Body of pancreas (tissue), 4 donors: ENCODE results near the gene LRRC70. TPM values are rescaled to one million over a fixed set of nuclear protein-coding genes. Genes with fewer than 3 reads are reported as not detected.
"Not testable (repeated sequence)": the region's sequence is repeated elsewhere in the genome, so short reads cannot be mapped to it uniquely, and the experiment has no call there.

ENCODE experiments used
- ATAC-seq: fragments of 150-250 bp; one replicate; pipeline ENCODE4 v1.9.1; 2016
- DNase-seq, 4 donors: peaks; one replicate each; pipeline ENCODE4 v3.0.0-alpha.2; 2019
- H3K27ac ChIP-seq, 4 donors: fragments of 200-600 bp; sonication (generic); 1 replicate in 3 of 4; 2 replicates in 1 of 4; pipeline versions ENCODE4 v1.5.1 to v1.6.1; 2016 to 2019; ENCODE audit warnings: mild to moderate bottlenecking in 1 of 4, mixed read lengths in 1 of 4, moderate library complexity in 1 of 4
- H3K27me3 ChIP-seq, 2 donors: fragments of 200-600 bp; sonication (generic); one replicate each; pipeline ENCODE4 v1.6.0; 2016; ENCODE audit warnings: mild to moderate bottlenecking in 1 of 2
- H3K36me3 ChIP-seq, 2 donors: fragments of 200-600 bp; sonication (generic); replicated peaks in 1 of 2; 2 replicates each; pipeline ENCODE4 v1.5.1; 2016; ENCODE audit warnings: low read depth in 2 of 2; ENCODE audit not compliant: insufficient read depth in 1 of 2
- H3K4me1 ChIP-seq: fragments of 200-600 bp; sonication (generic); one replicate; pipeline ENCODE4 v1.6.0; 2016
- H3K4me3 ChIP-seq, 2 donors: fragments of 200-600 bp; sonication (generic); 1 replicate in 1 of 2; 2 replicates in 1 of 2; pipeline ENCODE4 v1.5.1; 2016 to 2019
- H3K9me3 ChIP-seq, 3 donors: fragments of 200-600 bp; sonication (generic); 1 replicate in 2 of 3; 2 replicates in 1 of 3; pipeline ENCODE4 v1.5.1; 2016
- CTCF ChIP-seq, 7 experiments: fragments of 450-650 bp in 4 of 7; fragments of 200-600 bp in 3 of 7; sonication (generic) in 3 of 7; IDR thresholded peaks; one replicate each; pipeline ENCODE4 v1.5.1; 2016 to 2019; ENCODE audit warnings: antibody characterized with exemption in 7 of 7
- POLR2A ChIP-seq, 3 donors: fragments of 450-650 bp; IDR thresholded peaks; one replicate each; pipeline ENCODE4 v1.6.1; 2016; ENCODE audit warnings: antibody characterized with exemption in 3 of 3, mild to moderate bottlenecking in 2 of 3
- WGBS, 2 donors: methylation state at CpG; one replicate each; pipeline ENCODE4 v1.1.5; 2017; 5-methylcytosine and 5-hydroxymethylcytosine counted together
- intact Hi-C: fragments of 100-400 bp; cut with DNase I; formaldehyde crosslinking; loops from one replicate; pipeline ENCODE4 v1.15.1; 2023
- total RNA-seq, 2 donors: library from RNA; depleted of rRNA; stranded (reverse); fragments of >200 nt; gene quantifications; one replicate each; pipeline ENCODE4 v1.1.0, GENCODE V29; 2016

LRRC70 gene
- total RNA-seq, 2 donors from 2014 or later, result 0.99 to 4.7 TPM

- no peak overlapping the region for H3K27ac ChIP-seq
- no peak overlapping the region for H3K4me3 ChIP-seq
- H3K36me3 ChIP-seq, result peaks cover 0 to 2% of the 10 kb centered on the region in 2 donors
- no peaks in the 10 kb centered on the region for H3K27me3 ChIP-seq
- H3K9me3 ChIP-seq, result peaks cover 0 to 2% (median 0%) of the 10 kb centered on the region in 3 donors
- ATAC-seq, result no peak
- TF ChIP-seq POLR2A (IDR thresholded peaks at IDR 0.05) (no peak), CTCF (IDR thresholded peaks at IDR 0.05) (no peak)
- no peak for DNase-seq
- intact Hi-C loops, result no loop called here
- WGBS, 2 donors, result 56 to 76% methylated on average over 1 of the region's 1 CpG
- H3K4me1 ChIP-seq, result no peaks in the 10 kb centered on the region
These were observed 15.8 kb upstream of the LRRC70 start for GRCh38 chr5:62562867-62563266.

- Histone ChIP-seq H3K4me1 (no peaks in the 10 kb centered on the region), H3K27me3 (no peaks in the 10 kb centered on the region), H3K4me3 (no peak overlapping the region), H3K27ac (no peak overlapping the region), H3K9me3 (peaks cover 0 to 5% (median 0%) of the 10 kb centered on the region in 3 donors), H3K36me3 (no peaks in the 10 kb centered on the region)
- no peak for ATAC-seq
- DNase-seq, result no peak
- WGBS, 2 donors, result 88% methylated on average over 2 of the region's 2 CpGs
- intact Hi-C loops, result no loop called here
- no peak for TF ChIP-seq POLR2A (IDR thresholded peaks at IDR 0.05)
These were observed 14.5 kb upstream of the LRRC70 start for GRCh38 chr5:62564101-62564500.

GRCh38 chr5:62565740-62566139, 12.9 kb upstream of the LRRC70 start:
- H3K4me3 ChIP-seq, H3K27ac ChIP-seq, H3K27me3 ChIP-seq, DNase-seq, ATAC-seq, H3K4me1 ChIP-seq, intact Hi-C loops, H3K9me3 ChIP-seq, H3K36me3 ChIP-seq: not testable (repeated sequence)
- 62 to 63% methylated on average over 3 of the region's 3 CpGs for WGBS, 2 donors

DNA sequence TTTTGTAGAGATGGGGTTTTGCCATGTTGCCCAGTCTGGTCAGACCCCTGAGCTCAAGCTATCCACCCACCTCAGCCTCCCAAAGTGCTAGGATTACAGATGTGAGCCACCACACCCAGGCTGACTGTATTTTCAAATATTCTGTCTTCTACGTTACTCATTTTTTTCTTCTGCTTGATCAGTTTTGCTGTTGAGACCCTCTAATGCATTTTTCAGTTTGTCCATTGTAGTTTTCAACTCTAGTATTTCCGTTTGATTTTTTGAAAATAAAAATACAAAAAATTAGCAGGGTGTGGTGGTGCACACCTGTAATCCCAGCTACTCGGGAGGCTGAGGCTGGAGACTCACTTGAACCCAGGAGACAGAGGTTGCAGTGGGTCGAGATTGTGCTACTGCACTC, 10.5 kb upstream of the LRRC70 start:
- DNase-seq (no peak), ATAC-seq (no peak)
- no peaks in the 10 kb centered on the region for H3K36me3 ChIP-seq
- no peaks in the 10 kb centered on the region for H3K4me1 ChIP-seq
- no peaks in the 10 kb centered on the region for H3K27me3 ChIP-seq
- TF ChIP-seq CTCF (IDR thresholded peaks at IDR 0.05) (no peak), POLR2A (IDR thresholded peaks at IDR 0.05) (no peak)
- intact Hi-C loops, result no loop called here
- H3K27ac ChIP-seq, result no peak overlapping the region
- H3K4me3 ChIP-seq, result no peak overlapping the region
- H3K9me3 ChIP-seq, result peaks cover 0 to 5% (median 0%) of the 10 kb centered on the region in 3 donors
- 90 to 91% methylated on average over 4 of the region's 4 CpGs for WGBS, 2 donors

DNA sequence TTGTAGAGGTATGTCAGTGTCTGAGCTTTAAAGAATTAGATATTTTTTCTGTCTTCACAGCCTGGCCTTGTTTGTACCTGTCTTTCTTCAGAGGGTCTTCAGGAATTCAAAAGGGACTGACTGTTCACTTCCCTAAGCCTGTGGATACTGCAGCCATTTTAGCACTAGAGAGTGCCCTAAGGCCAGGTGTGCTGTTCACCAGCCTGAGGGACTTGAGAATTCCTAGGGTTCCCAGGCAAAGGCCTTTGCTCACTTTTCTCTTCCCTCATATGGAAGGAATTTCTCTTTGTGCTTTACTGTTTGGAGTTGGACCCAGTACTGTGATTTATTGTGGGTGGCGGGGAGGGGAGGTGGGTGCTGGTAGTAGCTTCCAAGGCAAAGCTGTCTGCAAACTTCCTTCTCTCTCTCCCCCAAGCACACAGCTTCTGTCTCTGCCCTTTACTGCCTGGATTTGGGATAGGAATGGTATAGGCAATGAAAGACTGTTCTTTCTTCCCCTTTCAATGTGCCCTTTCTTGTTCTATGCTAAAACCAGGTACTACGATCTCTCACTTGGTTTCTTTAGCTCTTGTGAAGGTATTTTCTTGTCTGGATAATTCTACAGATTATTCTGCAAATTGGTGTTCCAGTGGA, 9.7 kb upstream of the LRRC70 start:
- DNase-seq (no peak), ATAC-seq (no peak)
- Histone ChIP-seq H3K9me3 (peaks cover 0 to 5% (median 0%) of the 10 kb centered on the region in 3 donors), H3K4me3 (no peak overlapping the region), H3K27ac (no peak overlapping the region), H3K4me1 (no peaks in the 10 kb centered on the region), H3K27me3 (no peaks in the 10 kb centered on the region), H3K36me3 (no peaks in the 10 kb centered on the region)
- TF ChIP-seq CTCF (IDR thresholded peaks at IDR 0.05) (no peak), POLR2A (IDR thresholded peaks at IDR 0.05) (no peak)
- 97 to 100% methylated on average over 2 of the region's 2 CpGs for whole genome bisulfite sequencing, 2 donors
- intact Hi-C loops, result no loop called here

GRCh38 chr5:62569470-62569869, 9.1 kb upstream of the LRRC70 start:
- WGBS, 2 donors, result 84% methylated on average over 1 of the region's 1 CpG

More at GRCh38 chr5:62569470-62569869, 9.1 kb upstream of the LRRC70 start:
- Histone ChIP-seq H3K27me3 (no peaks in the 10 kb centered on the region), H3K9me3 (peaks cover 0 to 5% (median 0%) of the 10 kb centered on the region in 3 donors), H3K27ac (no peak overlapping the region), H3K36me3 (no peaks in the 10 kb centered on the region), H3K4me1 (no peaks in the 10 kb centered on the region), H3K4me3 (no peak overlapping the region)
- TF ChIP-seq CTCF (IDR thresholded peaks at IDR 0.05), result no peak
- TF ChIP-seq POLR2A (IDR thresholded peaks at IDR 0.05), result no peak
- ATAC-seq, result no peak
- DNase-seq, result no peak
- intact Hi-C loops, result no loop called here
